Suprapubic skin (tissue), 3 donors: ENCODE measurements around the gene MARCHF3.
"Not testable (repeated sequence)": the region's sequence is repeated elsewhere in the genome, so short reads cannot be mapped to it uniquely, and the experiment has no call there.

Experiments used
- CTCF ChIP-seq, 2 donors: fragments of 200-600 bp in 1 of 2; fragments of 450-650 bp in 1 of 2; sonication (generic) in 1 of 2; IDR thresholded peaks; one replicate each; pipeline ENCODE4 v1.5.1; 2016 to 2019; ENCODE audit warnings: antibody characterized with exemption in 2 of 2, mild to moderate bottlenecking in 1 of 2, moderate library complexity in 1 of 2
- EP300 ChIP-seq: sonication (generic); formaldehyde crosslinking; IDR thresholded peaks from one replicate; pipeline ENCODE4 v1.6.1; 2017; ENCODE audit warnings: antibody characterized with exemption
- POLR2A ChIP-seq, 2 donors: fragments of 450-650 bp; IDR thresholded peaks; one replicate each; pipeline ENCODE4 v1.6.1; 2017; ENCODE audit warnings: antibody characterized with exemption in 2 of 2, mild to moderate bottlenecking in 2 of 2, moderate library complexity in 2 of 2

- not testable (repeated sequence) for TF ChIP-seq EP300; CTCF (IDR thresholded peaks at IDR 0.05); POLR2A (IDR thresholded peaks at IDR 0.05)
Observed at GRCh38 chr5:126853541-126854307, 176.6 kb downstream of the MARCHF3 start.
